Measurements from ENCODE around the gene PAX5.

The PAX5 gene

GRCh38 chr9:36894695-36895310 lies 139.3 kb downstream of the PAX5 start:
- TF ChIP-seq, protein P1, sequence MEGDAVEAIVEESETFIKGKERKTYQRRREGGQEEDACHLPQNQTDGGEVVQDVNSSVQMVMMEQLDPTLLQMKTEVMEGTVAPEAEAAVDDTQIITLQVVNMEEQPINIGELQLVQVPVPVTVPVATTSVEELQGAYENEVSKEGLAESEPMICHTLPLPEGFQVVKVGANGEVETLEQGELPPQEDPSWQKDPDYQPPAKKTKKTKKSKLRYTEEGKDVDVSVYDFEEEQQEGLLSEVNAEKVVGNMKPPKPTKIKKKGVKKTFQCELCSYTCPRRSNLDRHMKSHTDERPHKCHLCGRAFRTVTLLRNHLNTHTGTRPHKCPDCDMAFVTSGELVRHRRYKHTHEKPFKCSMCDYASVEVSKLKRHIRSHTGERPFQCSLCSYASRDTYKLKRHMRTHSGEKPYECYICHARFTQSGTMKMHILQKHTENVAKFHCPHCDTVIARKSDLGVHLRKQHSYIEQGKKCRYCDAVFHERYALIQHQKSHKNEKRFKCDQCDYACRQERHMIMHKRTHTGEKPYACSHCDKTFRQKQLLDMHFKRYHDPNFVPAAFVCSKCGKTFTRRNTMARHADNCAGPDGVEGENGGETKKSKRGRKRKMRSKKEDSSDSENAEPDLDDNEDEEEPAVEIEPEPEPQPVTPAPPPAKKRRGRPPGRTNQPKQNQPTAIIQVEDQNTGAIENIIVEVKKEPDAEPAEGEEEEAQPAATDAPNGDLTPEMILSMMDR (IDR thresholded peaks at IDR 0.05; ENCODE audit: control insufficient read depth, extremely low read depth, insufficient read depth) = no peak
- DNase-seq (ENCODE audit: low read depth) = no peak
- no peak overlapping the region for H3K4me3 ChIP-seq (ENCODE audit: low read depth, low read length)

- H3K4me3 ChIP-seq (ENCODE audit: low read depth, low read length) = no peak overlapping the region
- DNase-seq (ENCODE audit: low read depth) = no peak
- TF ChIP-seq, protein P1 (IDR thresholded peaks at IDR 0.05; ENCODE audit: control insufficient read depth, extremely low read depth, insufficient read depth) = no peak
Observed at GRCh38 chr9:36893911-36894310, 140.2 kb downstream of the PAX5 start.

GRCh38 chr9:36893184-36893583 lies 140.9 kb downstream of the PAX5 start:
- DNase-seq (ENCODE audit: low read depth) = no peak
- TF ChIP-seq, protein P1 (IDR thresholded peaks at IDR 0.05; ENCODE audit: control insufficient read depth, extremely low read depth, insufficient read depth) = no peak
- no peak overlapping the region for H3K4me3 ChIP-seq (ENCODE audit: low read depth, low read length)

- no peak for DNase-seq (ENCODE audit: low read depth)
Observed at GRCh38 chr9:36892279-36892678, 141.8 kb downstream of the PAX5 start.

DNA sequence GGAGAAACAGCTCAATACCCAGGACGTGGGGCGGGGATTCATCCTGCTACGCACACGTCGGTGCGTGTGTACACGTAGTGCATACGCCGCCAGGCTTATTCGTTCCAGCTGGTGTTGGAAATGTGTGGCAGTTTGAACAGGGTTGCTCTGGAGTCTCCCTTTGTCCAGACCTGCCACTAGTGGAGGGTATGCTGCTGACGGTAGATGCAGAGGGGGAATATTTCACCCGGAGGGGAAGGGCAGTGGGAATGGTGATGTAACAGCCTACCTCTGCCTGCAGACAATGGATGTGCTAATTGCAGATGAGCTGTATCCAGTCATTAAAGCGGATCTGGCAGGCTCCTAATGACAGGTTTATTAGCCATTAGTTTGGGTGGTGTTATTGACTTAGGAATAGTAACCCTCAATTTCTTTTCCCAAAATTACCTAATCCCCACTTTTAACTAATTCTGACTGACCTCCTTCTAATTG lies 142.7 kb downstream of the PAX5 start:
- DNase-seq (ENCODE audit: low read depth) = no peak
- TF ChIP-seq, protein P1 (IDR thresholded peaks at IDR 0.05; ENCODE audit: control insufficient read depth, extremely low read depth, insufficient read depth) = no peak
- no peak overlapping the region for H3K4me3 ChIP-seq (ENCODE audit: low read depth, low read length)

More at GRCh38 chr9:36892279-36892678, 141.8 kb downstream of the PAX5 start:
- H3K4me3 ChIP-seq (ENCODE audit: low read depth, low read length) = no peak overlapping the region
- TF ChIP-seq, protein P1 (IDR thresholded peaks at IDR 0.05; ENCODE audit: control insufficient read depth, extremely low read depth, insufficient read depth) = no peak

DNA sequence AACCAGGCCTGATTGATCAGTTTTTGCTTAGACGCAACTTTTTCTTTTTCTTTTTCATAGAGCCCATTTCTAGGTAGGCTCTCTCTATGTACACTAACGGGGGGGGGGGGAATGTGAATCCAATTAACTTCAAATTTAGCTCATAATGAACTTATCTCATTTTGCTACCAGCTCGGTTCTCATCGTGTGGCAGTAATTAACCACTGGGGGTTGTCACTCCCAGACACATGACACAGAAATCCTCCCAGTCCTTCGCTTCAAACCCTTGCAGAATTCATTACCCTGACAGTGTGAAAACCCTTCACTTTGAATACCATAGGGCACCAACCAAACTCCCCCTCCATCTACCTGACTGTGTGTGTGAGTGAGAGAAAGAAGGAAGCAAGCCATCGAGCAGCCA lies 144.2 kb downstream of the PAX5 start:
- DNase-seq (ENCODE audit: low read depth) = no peak
- H3K4me3 ChIP-seq (ENCODE audit: low read depth, low read length) = no peak overlapping the region
- TF ChIP-seq, protein P1 (IDR thresholded peaks at IDR 0.05; ENCODE audit: control insufficient read depth, extremely low read depth, insufficient read depth) = no peak

- H3K4me3 ChIP-seq (ENCODE audit: low read depth, low read length) = no peak overlapping the region
- TF ChIP-seq, protein P1 (IDR thresholded peaks at IDR 0.05; ENCODE audit: control insufficient read depth, extremely low read depth, insufficient read depth) = no peak
Observed at GRCh38 chr9:36888551-36888950, 145.5 kb downstream of the PAX5 start.

More at GRCh38 chr9:36888551-36888950, 145.5 kb downstream of the PAX5 start:
- DNase-seq (ENCODE audit: low read depth) = no peak
